Fibroblast of upper back skin (primary cell): ENCODE results near the gene ZCWPW1.
"Not testable (repeated sequence)": the region's sequence is repeated elsewhere in the genome, so short reads cannot be mapped to it uniquely, and the experiment has no call there.

Experiments used
- DNase-seq: peaks from one replicate; pipeline ENCODE4 v3.0.0-alpha.2; 2013

The ZCWPW1 gene

GRCh38 chr7:100398239-100398638 lies 30.3 kb downstream of the ZCWPW1 start:
- no peak for DNase-seq

- no peak for DNase-seq
Measured at GRCh38 chr7:100397315-100398081, 31.0 kb downstream of the ZCWPW1 start.

- DNase-seq, result no peak
Measured at GRCh38 chr7:100396421-100396982, 32.0 kb downstream of the ZCWPW1 start.

GRCh38 chr7:100394077-100394476 lies 34.4 kb downstream of the ZCWPW1 start:
- no peak for DNase-seq

GRCh38 chr7:100393233-100393905 lies 35.1 kb downstream of the ZCWPW1 start:
- no peak for DNase-seq

GRCh38 chr7:100390286-100391009 lies 38.1 kb downstream of the ZCWPW1 start:
- DNase-seq, result no peak

GRCh38 chr7:100389437-100390088 lies 38.9 kb downstream of the ZCWPW1 start:
- DNase-seq, result no peak

- no peak for DNase-seq
Measured at GRCh38 chr7:100387695-100388094, 40.8 kb downstream of the ZCWPW1 start.

GRCh38 chr7:100386940-100387339 lies 41.6 kb downstream of the ZCWPW1 start:
- no peak for DNase-seq

- no peak for DNase-seq
Measured at GRCh38 chr7:100384628-100385294, 43.7 kb downstream of the ZCWPW1 start.

GRCh38 chr7:100382234-100382853 lies 46.2 kb downstream of the ZCWPW1 start:
- not testable (repeated sequence) for DNase-seq

- DNase-seq, result not testable (repeated sequence)
Measured at GRCh38 chr7:100381531-100382233, 46.8 kb downstream of the ZCWPW1 start.

- no peak for DNase-seq
Measured at GRCh38 chr7:100380196-100380595, 48.3 kb downstream of the ZCWPW1 start.

GRCh38 chr7:100378114-100378755 lies 50.3 kb downstream of the ZCWPW1 start:
- no peak for DNase-seq

- no peak for DNase-seq
Measured at GRCh38 chr7:100376066-100376465, 52.4 kb downstream of the ZCWPW1 start.

- DNase-seq, result no peak
Measured at GRCh38 chr7:100374601-100375000, 53.9 kb downstream of the ZCWPW1 start.

GRCh38 chr7:100373870-100374598 lies 54.5 kb downstream of the ZCWPW1 start:
- not testable (repeated sequence) for DNase-seq

- no peak for DNase-seq
Measured at GRCh38 chr7:100373261-100373831, 55.2 kb downstream of the ZCWPW1 start, which contains the start of gene PILRA. Gene PILRA (plus strand): TSS chr7:100373487. CDS start chr7:100373657, 170 bp downstream.

- no peak for DNase-seq
Measured at GRCh38 chr7:100372694-100373093, 55.8 kb downstream of the ZCWPW1 start.
